ENCODE measurements around the gene ESYT2.

Gene ESYT2

GRCh38 chr7:158803367-158803969 is 25.8 kb downstream of the ESYT2 start:
- no peak for DNase-seq (ENCODE audit: low read depth in 2 of 2)

GRCh38 chr7:158802535-158803366 is 26.6 kb downstream of the ESYT2 start:
- no peak for DNase-seq (ENCODE audit: low read depth in 2 of 2)

GRCh38 chr7:158798741-158799140 is 30.6 kb downstream of the ESYT2 start:
- no peak for DNase-seq (ENCODE audit: low read depth in 2 of 2)

- DNase-seq (ENCODE audit: low read depth in 2 of 2): no peak
These were observed 32.6 kb downstream of the ESYT2 start for GRCh38 chr7:158796667-158797066.

GRCh38 chr7:158795272-158795671 is 34.0 kb downstream of the ESYT2 start:
- DNase-seq (ENCODE audit: low read depth in 2 of 2): no peak

- DNase-seq (ENCODE audit: low read depth in 2 of 2): no peak
These were observed 38.2 kb downstream of the ESYT2 start for GRCh38 chr7:158791107-158791506.

- DNase-seq (ENCODE audit: low read depth in 2 of 2): no peak
These were observed 39.5 kb downstream of the ESYT2 start for GRCh38 chr7:158789842-158790241.

- DNase-seq (ENCODE audit: low read depth in 2 of 2): no peak
These were observed 42.4 kb downstream of the ESYT2 start for GRCh38 chr7:158786898-158787297.

GRCh38 chr7:158784270-158784669 is 45.0 kb downstream of the ESYT2 start:
- no peak for DNase-seq (ENCODE audit: low read depth in 2 of 2)

GRCh38 chr7:158783595-158783994 is 45.7 kb downstream of the ESYT2 start:
- no peak for DNase-seq (ENCODE audit: low read depth in 2 of 2)

- no peak for DNase-seq (ENCODE audit: low read depth in 2 of 2)
These were observed 46.4 kb downstream of the ESYT2 start for GRCh38 chr7:158782761-158783401.

- no peak for DNase-seq (ENCODE audit: low read depth in 2 of 2)
These were observed 47.2 kb downstream of the ESYT2 start for GRCh38 chr7:158781974-158782664.

GRCh38 chr7:158781217-158781973 is 47.9 kb downstream of the ESYT2 start:
- DNase-seq (ENCODE audit: low read depth in 2 of 2): no peak

GRCh38 chr7:158779061-158780000 is 50.0 kb downstream of the ESYT2 start:
- DNase-seq (ENCODE audit: low read depth in 2 of 2): no peak

- no peak for DNase-seq (ENCODE audit: low read depth in 2 of 2)
These were observed 50.8 kb downstream of the ESYT2 start for GRCh38 chr7:158778471-158778870.

GRCh38 chr7:158777793-158778192 is 51.5 kb downstream of the ESYT2 start:
- DNase-seq (ENCODE audit: low read depth in 2 of 2): no peak

GRCh38 chr7:158776474-158776873 is 52.8 kb downstream of the ESYT2 start:
- DNase-seq (ENCODE audit: low read depth in 2 of 2): no peak

- DNase-seq (ENCODE audit: low read depth in 2 of 2): no peak
These were observed 54.4 kb downstream of the ESYT2 start for GRCh38 chr7:158774952-158775351.

- DNase-seq (ENCODE audit: low read depth in 2 of 2): no peak
These were observed 56.4 kb downstream of the ESYT2 start for GRCh38 chr7:158772916-158773315.

GRCh38 chr7:158771213-158771834 is 58.0 kb downstream of the ESYT2 start:
- DNase-seq (ENCODE audit: low read depth in 2 of 2): no peak
